Activated CD4-positive, alpha-beta memory T cell treated with anti-CD3 and anti-CD28 coated beads, Interleukin-2, amount 10 ng/mL, durations not matched to agents 7 days and 5 days (primary cell): ENCODE data around the gene NPAS3. TPM values are rescaled to one million over a fixed set of nuclear protein-coding genes. Genes with fewer than 3 reads are reported as not detected.

Source experiments
- CTCF ChIA-PET: fragments of 350-600 bp; sonication (Branson Sonifier 250); formaldehyde crosslinking; loops from one replicate; lab custom pipeline; 2021; ENCODE audit warnings: antibody characterized with exemption, inconsistent platforms; lab: Charles Lee
- POLR2A ChIA-PET: fragments of 350-600 bp; sonication (Branson Sonifier 250); formaldehyde crosslinking; loops from one replicate; lab custom pipeline; 2021; ENCODE audit warnings: antibody characterized with exemption; lab: Charles Lee
- DNase-seq: peaks from one replicate; pipeline ENCODE4 v3.0.0-alpha.2; 2020
- H3K27ac Mint-ChIP-seq: one replicate; pipeline ENCODE4 v1.8.0; 2021; ENCODE audit warnings: mild to moderate bottlenecking, mixed read lengths
- H3K27me3 Mint-ChIP-seq: one replicate; pipeline ENCODE4 v1.8.0; 2021; ENCODE audit warnings: mixed read lengths
- H3K36me3 Mint-ChIP-seq: one replicate; pipeline ENCODE4 v1.8.0; 2021; ENCODE audit warnings: low read depth, mixed read lengths
- H3K4me1 Mint-ChIP-seq: one replicate; pipeline ENCODE4 v1.8.0; 2021; ENCODE audit warnings: mixed read lengths
- H3K4me3 Mint-ChIP-seq: one replicate; pipeline ENCODE4 v1.8.0; 2021; ENCODE audit warnings: mild to moderate bottlenecking, mixed read lengths
- H3K9me3 Mint-ChIP-seq: one replicate; pipeline ENCODE4 v1.8.0; 2021; ENCODE audit warnings: mixed read lengths
- total RNA-seq, 2 experiments: library from RNA; stranded (reverse); gene quantifications; one replicate each; pipeline ENCODE4 v1.2.3, GENCODE V29; 2021

Gene NPAS3
- not detected for total RNA-seq

DNA sequence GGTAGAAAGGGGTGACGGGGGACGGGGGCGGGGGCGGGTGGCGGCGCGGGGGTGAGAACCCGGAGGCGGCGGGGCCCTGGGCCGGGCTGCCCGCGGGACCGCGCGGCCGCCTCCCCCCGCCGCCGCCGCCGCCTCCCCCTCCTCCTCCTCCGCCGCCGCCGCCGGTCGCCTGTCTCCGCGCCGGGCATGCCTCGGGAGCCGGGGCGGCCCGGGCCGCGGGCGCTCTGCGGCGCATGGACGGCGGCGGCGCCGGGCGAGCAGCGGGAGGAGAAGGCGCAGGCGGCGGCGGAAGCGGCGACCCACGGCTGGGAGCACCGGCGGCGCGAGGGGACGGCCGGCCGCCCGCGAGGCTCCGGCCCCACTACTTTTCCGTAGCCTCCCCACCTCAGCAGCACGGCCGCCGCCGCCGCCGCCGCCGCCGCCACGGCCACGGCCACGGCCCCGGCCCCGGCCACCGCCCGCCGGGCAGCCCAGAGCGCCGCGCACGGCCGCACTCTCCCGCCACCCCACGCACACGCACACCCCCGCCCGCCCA is at the start of gene NPAS3:
Gene NPAS3 (plus strand): TSS at position 161 of the 535 bp plus-strand sequence.
- peaks cover 66% of the 10 kb centered on the region for H3K27me3 Mint-ChIP-seq
- peaks cover 11% of the 10 kb centered on the region for H3K4me1 Mint-ChIP-seq
- CTCF ChIA-PET, result no interaction called here
- H3K9me3 Mint-ChIP-seq, result no peaks in the 10 kb centered on the region
- POLR2A ChIA-PET, result no interaction called here
- DNase-seq, result no peak
- H3K4me3 Mint-ChIP-seq, result peak within 1 kb of the TSS; percentile 70
- no peaks in the 10 kb centered on the region for H3K36me3 Mint-ChIP-seq
- no peak within 1 kb of the TSS for H3K27ac Mint-ChIP-seq

DNA sequence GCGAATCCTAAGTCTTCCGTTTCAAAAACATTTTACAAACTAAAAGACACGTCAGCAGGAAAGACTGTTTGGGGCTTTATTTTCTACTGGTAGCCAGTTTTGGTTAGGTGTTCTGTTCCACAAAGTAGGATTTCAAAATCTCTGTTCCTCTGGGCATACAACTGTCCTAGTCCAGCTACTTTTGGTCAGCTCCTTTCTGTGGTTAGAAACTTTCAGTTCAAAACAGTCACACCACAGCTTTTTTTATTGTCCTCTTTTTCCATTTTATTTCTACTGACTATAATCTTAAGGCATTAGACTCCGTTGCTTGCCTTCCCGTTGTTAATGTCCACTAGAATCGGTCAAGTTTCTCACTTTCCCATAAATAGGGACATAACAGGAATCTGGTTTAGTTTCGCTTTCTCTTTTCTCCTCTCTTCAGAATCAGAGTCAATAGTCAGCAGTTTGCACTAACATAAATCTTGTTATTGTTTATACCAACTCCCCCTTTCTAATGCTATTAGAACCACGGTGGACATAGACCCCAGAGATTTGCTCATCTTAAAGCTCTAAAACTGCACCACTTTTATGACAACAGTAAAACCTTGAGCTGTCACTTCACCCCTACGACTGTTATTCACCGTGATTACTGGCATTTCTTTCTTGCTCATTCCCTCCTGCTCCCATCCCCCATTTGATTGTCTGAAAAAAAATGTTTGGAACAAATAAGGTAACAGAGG is 41.5 kb upstream of the NPAS3 start:
- CTCF ChIA-PET, result no interaction called here
- no peaks in the 10 kb centered on the region for H3K9me3 Mint-ChIP-seq
- H3K4me1 Mint-ChIP-seq, result peaks cover 6% of the 10 kb centered on the region
- no peak overlapping the region for H3K27ac Mint-ChIP-seq
- peak overlapping the region; percentile 62 for H3K4me3 Mint-ChIP-seq
- no peaks in the 10 kb centered on the region for H3K36me3 Mint-ChIP-seq
- H3K27me3 Mint-ChIP-seq, result no peaks in the 10 kb centered on the region
- no peak for DNase-seq
- POLR2A ChIA-PET, result no interaction called here

GRCh38 chr14:32897698-32898064 is 41.0 kb upstream of the NPAS3 start:
- POLR2A ChIA-PET, result no interaction called here
- Mint-ChIP-seq H3K27me3 (no peaks in the 10 kb centered on the region), H3K9me3 (no peaks in the 10 kb centered on the region)

GRCh38 chr14:32898876-32899275 is 39.8 kb upstream of the NPAS3 start:
- Mint-ChIP-seq H3K4me1 (peaks cover 6% of the 10 kb centered on the region), H3K4me3 (no peak overlapping the region), H3K9me3 (no peaks in the 10 kb centered on the region), H3K27me3 (no peaks in the 10 kb centered on the region), H3K36me3 (no peaks in the 10 kb centered on the region), H3K27ac (no peak overlapping the region)
- ChIA-PET POLR2A (no interaction called here), CTCF (interaction anchor here (1.3 kb wide), 1 partner anchor 9 kb away, joined by 3 read pairs; no protein-coding TSS in a partner anchor)
- DNase-seq, result no peak

More at GRCh38 chr14:32897698-32898064, 41.0 kb upstream of the NPAS3 start:
- peak overlapping the region; percentile 62 for H3K4me3 Mint-ChIP-seq
- peaks cover 6% of the 10 kb centered on the region for H3K4me1 Mint-ChIP-seq
- CTCF ChIA-PET, result no interaction called here
- no peaks in the 10 kb centered on the region for H3K36me3 Mint-ChIP-seq
- no peak for DNase-seq
- no peak overlapping the region for H3K27ac Mint-ChIP-seq

GRCh38 chr14:32900547-32900946 is 38.1 kb upstream of the NPAS3 start:
- DNase-seq, result no peak
- Mint-ChIP-seq H3K27ac (no peak overlapping the region), H3K9me3 (no peaks in the 10 kb centered on the region), H3K4me3 (no peak overlapping the region), H3K4me1 (peaks cover 6% of the 10 kb centered on the region), H3K27me3 (no peaks in the 10 kb centered on the region), H3K36me3 (no peaks in the 10 kb centered on the region)
- CTCF ChIA-PET, result no interaction called here
- POLR2A ChIA-PET, result no interaction called here

GRCh38 chr14:32905013-32905412 is 33.7 kb upstream of the NPAS3 start:
- Mint-ChIP-seq H3K4me1 (no peaks in the 10 kb centered on the region), H3K27me3 (no peaks in the 10 kb centered on the region), H3K27ac (no peak overlapping the region), H3K36me3 (no peaks in the 10 kb centered on the region), H3K4me3 (no peak overlapping the region), H3K9me3 (no peaks in the 10 kb centered on the region)
- CTCF ChIA-PET, result no interaction called here
- no peak for DNase-seq
- POLR2A ChIA-PET, result no interaction called here

DNA sequence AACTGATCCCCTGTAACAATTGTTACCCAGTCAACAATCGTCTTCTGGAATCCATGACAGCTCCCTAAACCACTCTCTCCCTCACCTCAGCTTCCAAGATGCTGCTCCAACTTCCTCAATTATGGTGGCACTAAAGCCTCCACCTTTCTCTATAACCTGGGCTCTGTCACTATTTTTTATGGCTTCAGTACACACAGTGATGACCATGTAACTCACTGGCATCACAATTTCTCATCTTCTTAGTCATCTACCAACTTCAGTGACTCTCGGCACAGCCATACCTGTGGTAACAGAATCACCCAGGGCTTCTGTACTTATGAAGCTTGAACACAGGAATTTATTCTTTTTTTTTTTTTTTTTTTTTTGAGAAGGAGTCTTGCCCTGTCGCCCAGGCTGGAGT is 32.0 kb upstream of the NPAS3 start:
- Mint-ChIP-seq H3K4me3 (no peak overlapping the region), H3K27me3 (no peaks in the 10 kb centered on the region), H3K9me3 (peaks cover 2% of the 10 kb centered on the region), H3K36me3 (no peaks in the 10 kb centered on the region), H3K4me1 (no peaks in the 10 kb centered on the region), H3K27ac (no peak overlapping the region)
- no peak for DNase-seq
- ChIA-PET CTCF (no interaction called here), POLR2A (no interaction called here)

DNA sequence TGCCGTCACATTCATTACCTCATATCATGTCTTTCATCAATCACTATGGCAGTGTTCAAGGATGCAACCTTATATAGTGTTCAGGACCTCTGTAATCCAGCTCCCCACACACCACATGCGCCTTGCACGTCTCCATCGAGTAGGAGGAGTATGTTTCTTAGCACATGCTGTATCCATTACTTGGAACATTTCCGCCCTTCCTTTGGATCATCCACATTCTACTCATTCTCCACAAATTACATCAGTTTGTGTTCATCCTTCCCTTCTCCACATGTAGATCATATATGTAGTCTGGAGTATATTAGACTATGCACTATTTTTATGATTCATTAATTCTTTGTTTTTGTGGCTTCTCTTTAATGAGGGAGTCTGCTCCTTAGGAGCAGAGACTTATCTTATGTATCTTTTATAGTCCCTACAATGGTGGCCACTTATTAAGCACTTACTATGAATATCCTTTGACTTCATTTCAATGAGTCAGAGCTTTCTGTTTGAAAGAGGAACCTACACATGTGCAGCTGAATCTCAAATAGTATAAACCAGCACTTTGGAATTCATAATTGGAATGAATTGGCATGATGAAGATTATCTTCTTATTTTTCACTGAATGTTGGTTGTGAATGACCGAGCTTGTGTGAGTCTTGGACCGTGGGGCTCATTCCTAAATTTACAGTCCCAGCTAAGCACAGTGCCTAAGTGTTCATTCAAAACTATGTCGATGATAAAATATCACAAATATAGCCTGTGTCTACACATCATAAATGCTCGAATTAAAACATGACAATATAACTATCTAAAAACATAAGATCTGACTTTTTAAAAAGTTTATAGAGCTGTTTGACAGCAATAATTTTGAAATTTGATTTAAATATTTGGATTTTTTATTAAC is 30.2 kb upstream of the NPAS3 start:
- H3K36me3 Mint-ChIP-seq, result no peaks in the 10 kb centered on the region
- H3K27ac Mint-ChIP-seq, result no peak overlapping the region
- DNase-seq, result no peak
- no peak overlapping the region for H3K4me3 Mint-ChIP-seq
- no peaks in the 10 kb centered on the region for H3K27me3 Mint-ChIP-seq
- CTCF ChIA-PET, result no interaction called here
- POLR2A ChIA-PET, result no interaction called here
- H3K4me1 Mint-ChIP-seq, result no peaks in the 10 kb centered on the region
- H3K9me3 Mint-ChIP-seq, result peaks cover 2% of the 10 kb centered on the region

GRCh38 chr14:32913725-32914124 is 25.0 kb upstream of the NPAS3 start:
- Mint-ChIP-seq H3K4me1 (no peaks in the 10 kb centered on the region), H3K9me3 (peaks cover 2% of the 10 kb centered on the region), H3K4me3 (no peak overlapping the region), H3K27me3 (no peaks in the 10 kb centered on the region), H3K36me3 (no peaks in the 10 kb centered on the region), H3K27ac (no peak overlapping the region)
- ChIA-PET POLR2A (no interaction called here), CTCF (no interaction called here)
- DNase-seq, result no peak

GRCh38 chr14:32914391-32914790 is 24.3 kb upstream of the NPAS3 start:
- CTCF ChIA-PET, result no interaction called here
- no peak for DNase-seq
- Mint-ChIP-seq H3K4me3 (no peak overlapping the region), H3K27me3 (no peaks in the 10 kb centered on the region), H3K36me3 (no peaks in the 10 kb centered on the region), H3K9me3 (peaks cover 2% of the 10 kb centered on the region), H3K27ac (no peak overlapping the region), H3K4me1 (no peaks in the 10 kb centered on the region)
- POLR2A ChIA-PET, result no interaction called here

DNA sequence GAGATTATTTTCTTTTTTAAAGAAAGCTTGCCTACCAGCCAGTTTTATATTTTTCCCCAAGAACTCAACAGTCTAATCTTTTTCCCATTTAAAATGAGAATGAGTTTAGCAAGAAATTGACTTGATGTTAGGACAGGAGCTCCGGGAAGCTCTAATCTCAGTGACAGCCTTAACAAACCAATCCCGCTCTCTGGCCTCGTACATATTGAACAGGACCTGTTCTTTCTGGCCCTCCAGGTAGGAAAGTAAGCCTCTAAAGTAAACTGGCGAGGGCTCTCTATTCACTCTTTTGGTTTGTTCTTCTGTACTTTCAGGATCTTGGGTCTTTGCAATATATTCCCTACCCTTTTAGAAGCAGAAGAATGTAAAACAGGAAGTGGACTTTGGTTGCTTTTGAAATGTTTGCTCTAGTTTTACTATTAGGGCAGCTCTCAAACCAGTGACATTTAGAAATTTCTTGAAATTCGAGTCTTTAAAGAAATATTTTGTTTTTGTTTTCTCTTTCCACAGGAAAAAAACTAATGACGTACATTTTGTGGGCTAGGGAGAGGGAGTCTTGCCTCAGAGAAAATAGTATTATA is 17.9 kb upstream of the NPAS3 start:
- Mint-ChIP-seq H3K9me3 (no peaks in the 10 kb centered on the region), H3K27ac (no peak overlapping the region), H3K36me3 (no peaks in the 10 kb centered on the region), H3K4me1 (no peaks in the 10 kb centered on the region), H3K27me3 (no peaks in the 10 kb centered on the region), H3K4me3 (no peak overlapping the region)
- ChIA-PET CTCF (no interaction called here), POLR2A (no interaction called here)
- DNase-seq, result no peak

- POLR2A ChIA-PET, result no interaction called here
- Mint-ChIP-seq H3K4me1 (no peaks in the 10 kb centered on the region), H3K4me3 (no peak overlapping the region), H3K9me3 (no peaks in the 10 kb centered on the region), H3K36me3 (no peaks in the 10 kb centered on the region), H3K27me3 (no peaks in the 10 kb centered on the region), H3K27ac (no peak overlapping the region)
- DNase-seq, result no peak
- CTCF ChIA-PET, result no interaction called here
Measured at GRCh38 chr14:32925439-32925838, 13.2 kb upstream of the NPAS3 start.

GRCh38 chr14:32932302-32932913 is 6.3 kb upstream of the NPAS3 start:
- Mint-ChIP-seq H3K27me3 (peaks cover 51% of the 10 kb centered on the region), H3K36me3 (no peaks in the 10 kb centered on the region), H3K27ac (no peak overlapping the region), H3K9me3 (no peaks in the 10 kb centered on the region), H3K4me3 (no peak overlapping the region), H3K4me1 (peaks cover 6% of the 10 kb centered on the region)
- CTCF ChIA-PET, result no interaction called here
- no peak for DNase-seq
- POLR2A ChIA-PET, result no interaction called here
